Fibroblast of the aortic adventitia (primary cell): ENCODE measurements around the gene SEC14L6. TPM values are rescaled to one million over a fixed set of nuclear protein-coding genes. Genes with fewer than 3 reads are reported as not detected.
"Not testable (repeated sequence)": the region's sequence is repeated elsewhere in the genome, so short reads cannot be mapped to it uniquely, and the experiment has no call there.

Source experiments
- DNase-seq: peaks from one replicate; pipeline ENCODE4 v3.0.0-alpha.2; 2010; ENCODE audit warnings: low read depth
- H3K4me3 ChIP-seq: 2 replicates; pipeline ENCODE4 v1.5.1; 2011; ENCODE audit warnings: low read depth, mild to moderate bottlenecking, control low read depth, low read length, moderate library complexity
- total RNA-seq: library from RNA; depleted of rRNA; stranded (reverse); fragments of >200 nt; gene quantifications from 2 replicates; pipeline ENCODE4 v1.2.3, GENCODE V29; 2012; ENCODE audit warnings: low replicate concordance
- TF ChIP-seq, protein P1 (sequence below): IDR thresholded peaks from 2 replicates; pipeline ENCODE4 v1.5.1; 2011; ENCODE audit warnings: mild to moderate bottlenecking, low read length, control low read depth, inconsistent platforms; ENCODE audit not compliant: insufficient read depth

The SEC14L6 gene
- total RNA-seq, 1 donor = 0.09 TPM

DNA sequence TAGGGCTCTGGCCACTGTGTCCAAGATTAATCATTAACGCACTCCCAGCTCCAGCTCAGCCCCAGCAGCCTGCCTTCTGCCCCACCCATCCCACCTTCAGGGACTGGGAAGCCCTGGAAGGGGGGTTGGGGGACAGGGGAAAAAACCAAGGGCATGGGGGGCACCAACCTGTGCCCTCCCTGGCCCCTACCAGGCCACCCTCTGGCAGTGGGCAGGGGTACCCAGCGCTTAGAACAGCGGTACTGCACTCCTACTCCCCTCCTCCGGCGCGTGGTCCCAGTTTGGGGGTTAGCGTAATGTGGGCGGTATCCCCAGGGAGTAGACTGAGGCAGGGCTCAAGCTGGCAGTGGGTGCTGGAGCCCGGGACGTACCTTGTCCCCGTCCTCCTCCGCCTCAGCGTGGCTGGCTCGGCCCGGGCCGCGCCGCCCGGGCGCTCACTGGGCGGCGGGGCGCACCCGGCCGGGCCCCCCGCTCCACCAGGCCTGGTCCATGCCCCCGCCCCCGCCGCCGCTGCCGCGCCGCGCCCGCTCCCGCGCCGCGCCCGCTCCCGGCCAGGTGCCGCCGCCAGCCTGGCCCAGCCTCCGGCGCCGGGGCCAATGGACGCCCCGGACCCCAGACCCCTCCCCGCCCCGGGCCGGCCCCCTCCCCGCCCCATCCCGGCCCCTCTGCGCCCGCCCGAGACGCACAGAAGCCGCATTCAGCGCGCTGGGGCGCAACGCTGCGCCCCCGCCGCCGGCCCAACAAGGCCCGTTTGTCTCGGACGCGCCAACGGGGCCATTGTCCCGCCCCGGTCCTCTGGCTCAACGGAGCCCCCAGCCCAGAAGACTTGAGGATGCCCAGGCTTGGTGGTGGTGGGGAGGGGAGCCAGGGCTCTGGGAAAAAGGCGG, 27.8 kb upstream of the SEC14L6 start, which contains the start of gene GAL3ST1:
Gene GAL3ST1, minus strand, starts transcription at position 571 of the 887 bp plus-strand sequence. CDS start 17,273 bp downstream, outside the sequence.
- H3K4me3 ChIP-seq = no peak within 1 kb of the TSS
- DNase-seq = no peak
- TF ChIP-seq, protein P1, sequence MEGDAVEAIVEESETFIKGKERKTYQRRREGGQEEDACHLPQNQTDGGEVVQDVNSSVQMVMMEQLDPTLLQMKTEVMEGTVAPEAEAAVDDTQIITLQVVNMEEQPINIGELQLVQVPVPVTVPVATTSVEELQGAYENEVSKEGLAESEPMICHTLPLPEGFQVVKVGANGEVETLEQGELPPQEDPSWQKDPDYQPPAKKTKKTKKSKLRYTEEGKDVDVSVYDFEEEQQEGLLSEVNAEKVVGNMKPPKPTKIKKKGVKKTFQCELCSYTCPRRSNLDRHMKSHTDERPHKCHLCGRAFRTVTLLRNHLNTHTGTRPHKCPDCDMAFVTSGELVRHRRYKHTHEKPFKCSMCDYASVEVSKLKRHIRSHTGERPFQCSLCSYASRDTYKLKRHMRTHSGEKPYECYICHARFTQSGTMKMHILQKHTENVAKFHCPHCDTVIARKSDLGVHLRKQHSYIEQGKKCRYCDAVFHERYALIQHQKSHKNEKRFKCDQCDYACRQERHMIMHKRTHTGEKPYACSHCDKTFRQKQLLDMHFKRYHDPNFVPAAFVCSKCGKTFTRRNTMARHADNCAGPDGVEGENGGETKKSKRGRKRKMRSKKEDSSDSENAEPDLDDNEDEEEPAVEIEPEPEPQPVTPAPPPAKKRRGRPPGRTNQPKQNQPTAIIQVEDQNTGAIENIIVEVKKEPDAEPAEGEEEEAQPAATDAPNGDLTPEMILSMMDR = no peak

DNA sequence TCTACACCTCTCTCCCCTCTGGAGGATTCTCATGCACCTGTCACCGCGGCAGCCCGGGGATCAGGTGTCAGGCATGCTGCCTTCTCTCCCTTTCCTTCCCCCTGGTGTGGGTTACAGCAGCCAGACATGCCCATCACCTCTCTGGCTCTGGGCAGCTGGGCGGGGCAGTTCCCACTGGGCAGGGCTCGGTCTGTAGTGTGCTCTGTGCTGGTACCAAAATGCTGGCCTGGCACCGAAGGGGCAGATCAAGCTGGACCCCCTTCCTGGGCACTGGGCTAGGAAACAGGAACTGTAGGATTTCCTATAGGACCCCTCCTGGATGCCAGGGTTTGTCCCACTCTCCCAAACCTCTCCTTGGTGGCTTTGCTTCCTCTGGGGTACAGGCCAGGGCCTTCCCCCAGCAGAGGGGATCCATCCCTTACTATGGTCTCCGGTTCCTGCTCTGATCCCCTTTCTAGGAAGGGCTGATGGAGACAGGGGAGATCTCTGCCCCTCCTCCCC, 27.1 kb upstream of the SEC14L6 start:
- H3K4me3 ChIP-seq = no peak overlapping the region
- TF ChIP-seq, protein P1 = no peak
- DNase-seq = no peak

DNA sequence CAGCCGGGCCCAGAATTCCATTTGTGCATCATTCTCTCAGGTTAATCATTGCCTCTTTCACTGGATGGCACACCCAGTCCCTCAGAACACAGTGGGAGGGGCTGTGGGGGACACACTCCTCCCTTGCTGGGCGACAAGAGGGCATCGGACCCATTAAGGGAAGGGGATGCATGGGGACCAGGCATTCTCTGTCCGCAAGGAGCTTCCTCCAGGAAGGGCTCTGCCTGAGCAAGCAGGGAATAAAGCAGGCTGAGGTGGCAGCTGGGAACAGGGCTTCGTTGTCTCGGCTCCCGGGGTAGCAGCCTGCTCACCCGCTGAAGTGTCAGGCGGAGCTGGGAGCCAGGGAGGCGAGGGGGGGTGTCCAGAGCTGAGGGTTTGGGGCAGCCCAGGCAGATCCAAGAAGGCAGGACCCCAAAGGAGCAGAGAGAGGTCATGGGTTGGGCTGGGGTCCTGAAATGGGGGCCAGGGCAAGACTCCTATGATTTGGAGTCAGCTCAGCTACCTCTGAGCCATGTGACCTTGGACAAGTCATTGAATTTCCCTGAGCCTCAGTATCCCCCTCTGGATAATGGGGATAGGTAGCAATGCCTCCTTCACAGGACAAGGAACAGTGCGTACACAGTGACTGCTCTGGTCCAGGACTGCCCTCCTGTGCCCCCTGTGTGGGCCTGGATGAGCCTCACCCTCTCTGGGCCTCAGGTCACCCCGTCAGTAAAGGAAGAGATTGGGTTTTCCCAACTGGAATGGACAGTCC, 26.5 kb upstream of the SEC14L6 start:
- TF ChIP-seq, protein P1 = no peak
- no peak for DNase-seq

DNA sequence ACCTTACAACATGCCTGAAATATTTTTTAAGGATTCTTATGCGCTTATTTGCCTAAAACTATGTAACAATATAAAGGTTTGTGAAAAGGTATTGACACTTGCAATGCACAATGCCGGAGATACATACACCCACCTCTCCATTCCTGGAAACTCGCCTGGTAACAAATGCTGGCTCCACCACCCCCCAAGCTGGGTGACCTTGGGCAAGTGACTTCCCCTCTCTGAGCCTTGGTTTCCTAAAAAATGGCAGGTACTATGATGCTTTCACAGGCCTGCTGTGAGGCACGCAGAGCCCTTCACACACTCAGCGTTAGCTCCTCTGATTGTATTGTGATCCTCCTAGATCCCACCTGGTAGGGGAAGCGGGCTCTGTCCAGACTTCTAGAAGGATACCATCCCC, 25.7 kb upstream of the SEC14L6 start:
- DNase-seq = no peak
- TF ChIP-seq, protein P1 = no peak

More for the DNA sequence above, 26.5 kb upstream of the SEC14L6 start:
- no peak overlapping the region for H3K4me3 ChIP-seq

DNA sequence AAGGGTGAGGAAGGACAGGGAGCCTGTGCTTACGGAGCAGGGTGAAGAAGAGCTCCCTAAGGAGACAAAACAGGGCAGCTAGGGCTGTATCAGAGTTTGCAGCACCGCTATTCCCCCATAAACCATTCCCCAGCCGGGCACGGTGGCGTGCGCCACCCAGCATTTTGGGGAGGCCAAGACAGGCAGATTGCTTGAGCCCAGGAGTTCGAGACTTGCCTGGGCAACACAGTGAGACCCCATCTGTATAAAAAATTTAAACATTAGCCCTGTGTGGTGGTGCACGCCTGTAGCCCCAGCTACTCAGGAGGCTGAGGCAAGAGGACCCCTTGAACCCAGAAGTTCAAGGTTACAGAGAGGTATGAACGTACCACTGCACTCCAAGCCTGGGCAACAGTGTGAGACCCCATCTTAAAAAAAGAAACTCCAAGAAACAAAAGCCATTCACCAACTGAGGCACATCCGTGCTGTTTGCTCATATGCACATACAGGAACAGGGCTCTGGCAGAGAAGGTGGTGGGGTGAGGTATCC, 23.2 kb upstream of the SEC14L6 start:
- no peak for DNase-seq
- H3K4me3 ChIP-seq = no peak overlapping the region
- TF ChIP-seq, protein P1 = no peak

More for the DNA sequence above, 25.7 kb upstream of the SEC14L6 start:
- H3K4me3 ChIP-seq = no peak overlapping the region

DNA sequence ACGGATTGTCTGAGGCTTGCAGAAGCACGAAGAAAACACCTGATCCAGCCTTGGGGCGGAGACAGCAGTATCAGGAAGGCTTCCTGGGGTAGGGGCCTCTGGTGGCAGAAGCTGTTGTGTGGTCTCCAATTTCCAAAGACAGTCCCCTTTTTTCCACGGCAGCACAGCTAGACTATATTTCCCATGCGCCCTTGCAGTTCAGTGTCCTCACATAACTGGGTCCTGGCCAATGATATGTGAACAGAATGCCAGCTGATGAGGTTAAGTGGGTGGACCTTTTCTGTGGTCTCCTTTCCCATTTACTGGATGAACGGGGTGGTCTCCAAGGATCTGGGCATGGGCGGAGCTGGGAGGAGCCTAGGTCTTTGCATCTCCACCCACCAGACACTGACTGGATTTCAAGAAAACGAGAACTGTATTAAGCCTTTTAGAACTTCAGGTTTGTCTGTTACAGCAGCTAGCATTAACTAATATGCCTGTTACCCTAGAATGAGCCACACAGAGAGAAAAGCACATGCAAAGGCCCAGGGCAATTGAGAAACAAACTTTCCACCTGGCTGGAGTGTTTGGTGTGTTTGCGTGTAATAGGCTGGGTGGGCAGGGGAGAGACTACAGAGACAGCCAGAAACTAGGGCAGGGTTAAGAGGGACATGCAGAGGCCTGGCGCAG, 21.7 kb upstream of the SEC14L6 start:
- TF ChIP-seq, protein P1 = no peak
- no peak overlapping the region for H3K4me3 ChIP-seq
- no peak for DNase-seq

DNA sequence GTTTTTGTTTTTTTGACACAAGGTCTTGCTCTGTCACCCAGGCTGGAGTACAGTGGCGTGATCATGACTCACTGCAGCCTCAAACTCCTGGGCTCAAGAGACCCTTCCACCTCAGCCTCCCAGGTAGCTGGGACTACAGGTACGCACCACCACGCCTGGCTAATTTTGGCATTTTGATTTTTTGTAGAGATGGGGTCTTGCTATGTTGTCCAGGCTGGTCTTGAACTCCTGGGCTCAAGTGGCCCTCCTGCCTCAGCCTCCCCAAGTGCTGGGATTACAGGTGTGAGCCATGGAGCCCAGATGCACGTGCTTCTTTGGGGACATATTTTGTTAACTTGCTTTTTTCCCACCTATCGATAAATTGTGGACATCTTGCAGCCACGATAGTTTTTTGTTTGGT, 20.7 kb upstream of the SEC14L6 start:
- not testable (repeated sequence) for DNase-seq, H3K4me3 ChIP-seq
